ENCODE data around the gene NF1.

- TF ChIP-seq POLR2A (IDR thresholded peaks at IDR 0.05), result no peak
- TF ChIP-seq, protein P1, sequence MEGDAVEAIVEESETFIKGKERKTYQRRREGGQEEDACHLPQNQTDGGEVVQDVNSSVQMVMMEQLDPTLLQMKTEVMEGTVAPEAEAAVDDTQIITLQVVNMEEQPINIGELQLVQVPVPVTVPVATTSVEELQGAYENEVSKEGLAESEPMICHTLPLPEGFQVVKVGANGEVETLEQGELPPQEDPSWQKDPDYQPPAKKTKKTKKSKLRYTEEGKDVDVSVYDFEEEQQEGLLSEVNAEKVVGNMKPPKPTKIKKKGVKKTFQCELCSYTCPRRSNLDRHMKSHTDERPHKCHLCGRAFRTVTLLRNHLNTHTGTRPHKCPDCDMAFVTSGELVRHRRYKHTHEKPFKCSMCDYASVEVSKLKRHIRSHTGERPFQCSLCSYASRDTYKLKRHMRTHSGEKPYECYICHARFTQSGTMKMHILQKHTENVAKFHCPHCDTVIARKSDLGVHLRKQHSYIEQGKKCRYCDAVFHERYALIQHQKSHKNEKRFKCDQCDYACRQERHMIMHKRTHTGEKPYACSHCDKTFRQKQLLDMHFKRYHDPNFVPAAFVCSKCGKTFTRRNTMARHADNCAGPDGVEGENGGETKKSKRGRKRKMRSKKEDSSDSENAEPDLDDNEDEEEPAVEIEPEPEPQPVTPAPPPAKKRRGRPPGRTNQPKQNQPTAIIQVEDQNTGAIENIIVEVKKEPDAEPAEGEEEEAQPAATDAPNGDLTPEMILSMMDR (IDR thresholded peaks at IDR 0.05), result peak in 3 of 4 experiments; percentile 34 to 58 (median 47)
Observed at GRCh38 chr17:31373150-31374093, 278.6 kb downstream of the NF1 start.

Data from prostate gland (tissue), 2 donors.